Measurements from ENCODE around the gene SNAP91.

GRCh38 chr6:83735461-83735860 is 26.6 kb upstream of the SNAP91 start:
- TF ChIP-seq POLR2A (IDR thresholded peaks at IDR 0.05), result no peak
- TF ChIP-seq, protein P1, sequence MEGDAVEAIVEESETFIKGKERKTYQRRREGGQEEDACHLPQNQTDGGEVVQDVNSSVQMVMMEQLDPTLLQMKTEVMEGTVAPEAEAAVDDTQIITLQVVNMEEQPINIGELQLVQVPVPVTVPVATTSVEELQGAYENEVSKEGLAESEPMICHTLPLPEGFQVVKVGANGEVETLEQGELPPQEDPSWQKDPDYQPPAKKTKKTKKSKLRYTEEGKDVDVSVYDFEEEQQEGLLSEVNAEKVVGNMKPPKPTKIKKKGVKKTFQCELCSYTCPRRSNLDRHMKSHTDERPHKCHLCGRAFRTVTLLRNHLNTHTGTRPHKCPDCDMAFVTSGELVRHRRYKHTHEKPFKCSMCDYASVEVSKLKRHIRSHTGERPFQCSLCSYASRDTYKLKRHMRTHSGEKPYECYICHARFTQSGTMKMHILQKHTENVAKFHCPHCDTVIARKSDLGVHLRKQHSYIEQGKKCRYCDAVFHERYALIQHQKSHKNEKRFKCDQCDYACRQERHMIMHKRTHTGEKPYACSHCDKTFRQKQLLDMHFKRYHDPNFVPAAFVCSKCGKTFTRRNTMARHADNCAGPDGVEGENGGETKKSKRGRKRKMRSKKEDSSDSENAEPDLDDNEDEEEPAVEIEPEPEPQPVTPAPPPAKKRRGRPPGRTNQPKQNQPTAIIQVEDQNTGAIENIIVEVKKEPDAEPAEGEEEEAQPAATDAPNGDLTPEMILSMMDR (IDR thresholded peaks at IDR 0.05), result no peak
- TF ChIP-seq POLR2AphosphoS5 (IDR thresholded peaks at IDR 0.05), result no peak
- no peak for TF ChIP-seq EP300 (IDR thresholded peaks at IDR 0.05)
